MCF 10A (cell line): ENCODE data around the gene DPP9. TPM values are rescaled to one million over a fixed set of nuclear protein-coding genes. Genes with fewer than 3 reads are reported as not detected.
A peak's percentile ranks its signal among the peaks of the same experiment; 100 is the strongest.

Source experiments
- BruUV-seq: library from RNA; stranded (reverse); fragments of 400-500 nt; replicated peaks from 2 replicates; lab custom pipeline; 2021; lab: Mats Ljungman, UMichigan
- CTCF ChIA-PET: fragments of 300-600 bp; sonication (Branson Sonifier 250); formaldehyde crosslinking; extraction: SDS; loops from one replicate; lab custom pipeline; 2021; ENCODE audit warnings: antibody characterized with exemption, inconsistent platforms; lab: Yijun Ruan, JAX
- POLR2A ChIA-PET: fragments of 300-600, 350-650 bp; sonication (Branson Sonifier 250); formaldehyde crosslinking; extraction: SDS; loops from one replicate; lab custom pipeline; 2020; ENCODE audit warnings: antibody characterized with exemption, inconsistent platforms; lab: Yijun Ruan, JAX
- DNase-seq: peaks from one replicate; pipeline ENCODE4 v3.0.0-alpha.2; 2018; ENCODE audit not compliant: unreplicated experiment
- H3K27ac Mint-ChIP-seq: one replicate; pipeline ENCODE4 v1.8.0; 2022; ENCODE audit warnings: mild to moderate bottlenecking, low read depth, mixed read lengths; ENCODE audit not compliant: unreplicated experiment
- H3K27me3 Mint-ChIP-seq: one replicate; pipeline ENCODE4 v1.8.0; 2022; ENCODE audit warnings: mixed read lengths; ENCODE audit not compliant: insufficient read depth, unreplicated experiment
- H3K36me3 Mint-ChIP-seq: one replicate; pipeline ENCODE4 v1.8.0; 2022; ENCODE audit warnings: mild to moderate bottlenecking, moderate library complexity, mixed read lengths; ENCODE audit not compliant: insufficient read depth, unreplicated experiment
- H3K4me1 Mint-ChIP-seq: one replicate; pipeline ENCODE4 v1.8.0; 2022; ENCODE audit warnings: mixed read lengths; ENCODE audit not compliant: insufficient read depth, unreplicated experiment
- H3K4me3 Mint-ChIP-seq: one replicate; pipeline ENCODE4 v1.8.0; 2022; ENCODE audit warnings: mild to moderate bottlenecking, moderate library complexity, mixed read lengths; ENCODE audit not compliant: unreplicated experiment
- H3K9me3 Mint-ChIP-seq: one replicate; pipeline ENCODE4 v1.8.0; 2022; ENCODE audit warnings: mixed read lengths; ENCODE audit not compliant: unreplicated experiment
- CTCF ChIP-seq: fragments of 200-600 bp; IDR thresholded peaks from one replicate; pipeline ENCODE4 v1.8.0; 2022; ENCODE audit warnings: antibody characterized with exemption, mild to moderate bottlenecking; ENCODE audit not compliant: unreplicated experiment
- intact Hi-C: fragments of 100-400 bp; cut with micrococcal nuclease; formaldehyde crosslinking; loops from 2 replicates; pipeline ENCODE4 v1.14.1; 2022
- total RNA-seq: library from RNA; stranded (reverse); gene quantifications from 2 replicates; pipeline ENCODE4 v1.2.3, GENCODE V29; 2022

DPP9 gene
- total RNA-seq, 1 experiment from 2014 or later, result 90.6 TPM

GRCh38 chr19:4705413-4706131 is 18.1 kb downstream of the DPP9 start:
- H3K9me3 Mint-ChIP-seq, result no peaks in the 10 kb centered on the region
- no peak for DNase-seq
- H3K4me3 Mint-ChIP-seq, result no peak overlapping the region
- no peaks in the 10 kb centered on the region for H3K27me3 Mint-ChIP-seq
- peaks cover 73% of the 10 kb centered on the region for H3K36me3 Mint-ChIP-seq
- ChIA-PET POLR2A (no interaction called here), CTCF (no interaction called here)
- TF ChIP-seq CTCF, result no peak
- peaks cover 22% of the 10 kb centered on the region for H3K4me1 Mint-ChIP-seq
- intact Hi-C loops, result no loop called here
- BruUV-seq, result no TSS peak
- no peak overlapping the region for H3K27ac Mint-ChIP-seq

- CTCF ChIA-PET, result no interaction called here
- peaks cover 79% of the 10 kb centered on the region for H3K36me3 Mint-ChIP-seq
- no peak for TF ChIP-seq CTCF
- H3K4me1 Mint-ChIP-seq, result peaks cover 19% of the 10 kb centered on the region
- no peaks in the 10 kb centered on the region for H3K27me3 Mint-ChIP-seq
- no TSS peak for BruUV-seq
- H3K9me3 Mint-ChIP-seq, result no peaks in the 10 kb centered on the region
- no peak for DNase-seq
- POLR2A ChIA-PET, result no interaction called here
- peak overlapping the region; percentile 19 for H3K27ac Mint-ChIP-seq
- intact Hi-C loops, result no loop called here
- H3K4me3 Mint-ChIP-seq, result no peak overlapping the region
Observed at GRCh38 chr19:4704317-4704673, 19.3 kb downstream of the DPP9 start.

GRCh38 chr19:4703671-4704316 is 19.8 kb downstream of the DPP9 start:
- CTCF ChIA-PET, result no interaction called here
- Mint-ChIP-seq H3K9me3 (no peaks in the 10 kb centered on the region), H3K27me3 (no peaks in the 10 kb centered on the region), H3K27ac (peak overlapping the region; percentile 19), H3K4me3 (no peak overlapping the region), H3K36me3 (peaks cover 76% of the 10 kb centered on the region), H3K4me1 (peaks cover 15% of the 10 kb centered on the region)
- POLR2A ChIA-PET, result no interaction called here
- no peak for TF ChIP-seq CTCF
- no TSS peak for BruUV-seq
- intact Hi-C loops, result no loop called here
- no peak for DNase-seq

GRCh38 chr19:4702764-4703163 is 20.9 kb downstream of the DPP9 start:
- no peak for DNase-seq
- BruUV-seq, result no TSS peak
- ChIA-PET CTCF (no interaction called here), POLR2A (no interaction called here)
- no peak overlapping the region for H3K4me3 Mint-ChIP-seq
- TF ChIP-seq CTCF, result no peak
- peaks cover 6% of the 10 kb centered on the region for H3K4me1 Mint-ChIP-seq
- peaks cover 76% of the 10 kb centered on the region for H3K36me3 Mint-ChIP-seq
- peak overlapping the region; percentile 12 for H3K27ac Mint-ChIP-seq
- H3K9me3 Mint-ChIP-seq, result no peaks in the 10 kb centered on the region
- H3K27me3 Mint-ChIP-seq, result no peaks in the 10 kb centered on the region
- intact Hi-C loops, result no loop called here
